IMR-90 (cell line): ENCODE results near the gene LRRTM4. TPM values are rescaled to one million over a fixed set of nuclear protein-coding genes. Genes with fewer than 3 reads are reported as not detected.

ENCODE experiments used
- ATAC-seq: fragments of 200-7000 bp; cut with Tn5 transposase; 2 replicates; pipeline ENCODE4 v1.9.1; 2020; ENCODE audit warnings: low read depth, mild to moderate bottlenecking, moderate library complexity
- BruUV-seq: library from RNA; stranded (reverse); fragments of 400-500 nt; replicated peaks from 2 replicates; lab custom pipeline; 2021; lab: Mats Ljungman, UMichigan
- CTCF ChIA-PET: fragments of 300-600 bp; formaldehyde crosslinking; extraction: SDS; loops from one replicate; lab custom pipeline; 2021; ENCODE audit warnings: antibody characterized with exemption; lab: Yijun Ruan, JAX
- POLR2A ChIA-PET: fragments of 300-600 bp; sonication (Branson Sonifier 250); formaldehyde crosslinking; loops from one replicate; lab custom pipeline; 2022; ENCODE audit warnings: antibody characterized with exemption; ENCODE audit not compliant: unreplicated experiment; lab: Charles Lee
- DNase-seq: peaks from one replicate; pipeline ENCODE4 v3.0.0; 2013
- H2AFZ ChIP-seq: replicated peaks from 2 replicates; pipeline ENCODE3; 2013; ENCODE audit warnings: low read length, mild to moderate bottlenecking; ENCODE audit not compliant: poor library complexity
- H2AK5ac ChIP-seq: 2 replicates; pipeline ENCODE4 v1.6.1; 2013; ENCODE audit warnings: low read depth, low read length, inconsistent platforms
- H2AK9ac ChIP-seq: replicated peaks from 2 replicates; pipeline ENCODE3; 2013; ENCODE audit warnings: mild to moderate bottlenecking, low read depth, low read length, moderate library complexity; ENCODE audit not compliant: poor library complexity
- H2BK120ac ChIP-seq: 2 replicates; pipeline ENCODE4 v1.6.1; 2013; ENCODE audit warnings: low read depth, low read length, inconsistent platforms
- H2BK15ac ChIP-seq: 3 replicates; pipeline ENCODE4 v1.6.1; 2013; ENCODE audit warnings: low read depth, low read length, inconsistent platforms
- H2BK20ac ChIP-seq: 2 replicates; pipeline ENCODE4 v1.6.1; 2013; ENCODE audit warnings: low read depth, mild to moderate bottlenecking, inconsistent platforms, low read length, moderate library complexity
- H2BK5ac ChIP-seq: 2 replicates; pipeline ENCODE4 v1.6.1; 2013; ENCODE audit warnings: mild to moderate bottlenecking, low read depth, low read length, inconsistent platforms; ENCODE audit not compliant: poor library complexity, severe bottlenecking
- H3K14ac ChIP-seq: replicated peaks from 2 replicates; pipeline ENCODE4 v1.6.1; 2013; ENCODE audit warnings: low read depth, low read length, inconsistent platforms
- H3K18ac ChIP-seq: 2 replicates; pipeline ENCODE4 v1.6.1; 2013; ENCODE audit warnings: low read depth, low read length, control low read depth
- H3K23ac ChIP-seq: 2 replicates; pipeline ENCODE4 v1.6.1; 2013; ENCODE audit warnings: low read depth, low read length, inconsistent platforms
- H3K27ac ChIP-seq: 2 replicates; pipeline ENCODE4 v1.5.1; 2013; ENCODE audit warnings: mild to moderate bottlenecking, control low read depth, low read length; ENCODE audit not compliant: insufficient read depth
- H3K27me3 ChIP-seq: 2 replicates; pipeline ENCODE4 v1.6.1; 2013; ENCODE audit warnings: low read length; ENCODE audit not compliant: control insufficient read depth, insufficient read depth
- H3K36me3 ChIP-seq: 2 replicates; pipeline ENCODE4 v1.6.1; 2013; ENCODE audit warnings: low read length, mixed read lengths; ENCODE audit not compliant: control insufficient read depth, insufficient read depth
- H3K4ac ChIP-seq: 2 replicates; pipeline ENCODE4 v1.6.1; 2013; ENCODE audit warnings: low read depth, low read length, inconsistent platforms
- H3K4me1 ChIP-seq: 2 replicates; pipeline ENCODE4 v1.6.1; 2013; ENCODE audit warnings: low read length, mixed read lengths; ENCODE audit not compliant: control insufficient read depth, insufficient read depth
- H3K4me2 ChIP-seq: 2 replicates; pipeline ENCODE4 v1.6.1; 2013; ENCODE audit warnings: low read depth, mild to moderate bottlenecking, control low read depth, low read length, moderate library complexity
- H3K4me3 ChIP-seq: 2 replicates; pipeline ENCODE4 v1.5.1; 2013; ENCODE audit warnings: low read depth, mild to moderate bottlenecking, control low read depth, low read length, moderate library complexity; ENCODE audit not compliant: insufficient read depth
- H3K56ac ChIP-seq: 2 replicates; pipeline ENCODE4 v1.6.1; 2013; ENCODE audit warnings: low read length, inconsistent platforms; ENCODE audit not compliant: insufficient read depth; ENCODE audit errors: extremely low read depth
- H3K79me1 ChIP-seq, 2 experiments: 2 replicates each; pipeline ENCODE4 v1.6.1; 2013; ENCODE audit warnings: low read length in 2 of 2, inconsistent platforms in 1 of 2, low read depth in 1 of 2
- H3K9ac ChIP-seq: 2 replicates; pipeline ENCODE4 v1.6.1; 2013; ENCODE audit warnings: low read depth, low read length, control low read depth
- H3K9me1 ChIP-seq: 2 replicates; pipeline ENCODE4 v1.6.1; 2013; ENCODE audit warnings: low read length, inconsistent platforms; ENCODE audit not compliant: insufficient read depth
- H3K9me3 ChIP-seq: 2 replicates; pipeline ENCODE4 v1.6.1; 2013; ENCODE audit warnings: low read length; ENCODE audit not compliant: control insufficient read depth, insufficient read depth
- H4K20me1 ChIP-seq: 2 replicates; pipeline ENCODE4 v1.6.1; 2013; ENCODE audit warnings: low read length, inconsistent platforms; ENCODE audit not compliant: insufficient read depth
- H4K5ac ChIP-seq: 2 replicates; pipeline ENCODE4 v1.6.1; 2013; ENCODE audit warnings: mild to moderate bottlenecking, low read depth, low read length, control low read depth
- H4K8ac ChIP-seq, 2 experiments: 2 replicates each; pipeline ENCODE4 v1.6.1; 2013; ENCODE audit warnings: low read depth in 2 of 2, low read length in 2 of 2, control low read depth in 1 of 2, inconsistent platforms in 1 of 2
- H4K91ac ChIP-seq: 2 replicates; pipeline ENCODE4 v1.6.1; 2013; ENCODE audit warnings: low read depth, low read length, inconsistent platforms; ENCODE audit not compliant: insufficient read depth
- RFX5 ChIP-seq: IDR thresholded peaks from 2 replicates; pipeline ENCODE4 v1.8.0; 2012; ENCODE audit warnings: low read depth, mild to moderate bottlenecking, low read length, moderate library complexity
- SMC3 ChIP-seq: fragments of 150-350 bp; IDR thresholded peaks from 2 replicates; pipeline ENCODE4 v1.6.1; 2016; ENCODE audit warnings: low read depth, mild to moderate bottlenecking, antibody characterized with exemption, low read length, moderate library complexity
- dilution Hi-C: fragments of 300-500 bp; cut with HindIII; formaldehyde crosslinking; loops from one replicate; pipeline ENCODE4 v1.14.3; 2018; ENCODE audit warnings: low sequenced_read_pairs; ENCODE audit not compliant: unreplicated experiment
- in situ Hi-C: fragments of 300-500 bp; cut with MboI; formaldehyde crosslinking; loops from 3 replicates; pipeline ENCODE4 v1.14.3; 2019; ENCODE audit warnings: low sequenced_read_pairs, inconsistent platforms, mixed read lengths
- intact Hi-C: fragments of 100-400 bp; cut with micrococcal nuclease; formaldehyde crosslinking; loops from 2 replicates; pipeline ENCODE4 v1.10.0; 2022
- polyA plus RNA-seq, 3 experiments: library from polyadenylated mRNA; depleted of rRNA; stranded (reverse); fragments of >200 nt; gene quantifications; 2 replicates each; pipeline ENCODE4 v1.2.3, GENCODE V29; 2012; ENCODE audit warnings: low replicate concordance in 1 of 3
- total RNA-seq: library from RNA; depleted of rRNA; stranded (reverse); fragments of >200 nt; gene quantifications from 2 replicates; pipeline ENCODE4 v1.2.3, GENCODE V29; 2012

The LRRTM4 gene
- total and polyA plus RNA-seq, 2 of the 4 experiments (the other 2 are of a cell fraction) = not detected

GRCh38 chr2:76998152-76998551 lies 524.0 kb downstream of the LRRTM4 start:
- DNase-seq = no peak
- Histone ChIP-seq H3K9me1 (no peaks in the 10 kb centered on the region), H4K5ac (no peak overlapping the region), H2AK5ac (no peak overlapping the region), H3K18ac (no peak overlapping the region), H2BK120ac (no peak overlapping the region), H3K27me3 (no peaks in the 10 kb centered on the region), H2AFZ (no peak overlapping the region), H3K36me3 (no peaks in the 10 kb centered on the region), H3K4me2 (no peak overlapping the region), H3K4me1 (no peaks in the 10 kb centered on the region), H3K4ac (no peak overlapping the region), H3K23ac (no peak overlapping the region), H2BK20ac (no peak overlapping the region), H2AK9ac (no peak overlapping the region), H3K14ac (no peak overlapping the region), H3K27ac (no peak overlapping the region), H4K20me1 (no peaks in the 10 kb centered on the region), H4K8ac (no peak overlapping the region), H2BK15ac (no peak overlapping the region), H3K9ac (no peak overlapping the region), H3K9me3 (no peaks in the 10 kb centered on the region), H4K91ac (no peak overlapping the region), H2BK5ac (no peak overlapping the region), H3K4me3 (no peak overlapping the region), H3K56ac (no peak overlapping the region), H3K79me1 (no peaks in the 10 kb centered on the region)
- no TSS peak for BruUV-seq
- POLR2A ChIA-PET = no interaction called here
- CTCF ChIA-PET = no interaction called here
- intact Hi-C loops (no loop called here), in situ Hi-C loops (no loop called here), dilution Hi-C loops (no loop called here)
- TF ChIP-seq RFX5 = no peak
- no peak for TF ChIP-seq SMC3
- no peak for ATAC-seq
